Measurements from ENCODE around the gene MAGI2. TPM values are rescaled to one million over a fixed set of nuclear protein-coding genes. Genes with fewer than 3 reads are reported as not detected.

Gene MAGI2
- total RNA-seq, 4 donors from 2014 or later, result 0.98 to 4.8 (median 2.5) TPM

GRCh38 chr7:78417180-78417853 lies 1036.2 kb downstream of the MAGI2 start:
- DNase-seq (ENCODE audit: low spot score in 2 of 2), result no peak
- 68% methylated on average over 4 of the region's 4 CpGs for WGBS
- TF ChIP-seq EP300 (IDR thresholded peaks at IDR 0.05) (no peak), POLR2A (IDR thresholded peaks at IDR 0.05) (no peak)
- Histone ChIP-seq H3K27me3 (no peaks in the 10 kb centered on the region), H3K9me3 (no peaks in the 10 kb centered on the region), H3K4me1 (no peaks in the 10 kb centered on the region), H3K36me3 (no peaks in the 10 kb centered on the region), H3K27ac (no peak overlapping the region), H3K4me3 (no peak overlapping the region)

GRCh38 chr7:78413568-78413967 lies 1039.9 kb downstream of the MAGI2 start:
- no peaks in the 10 kb centered on the region for H3K27me3 ChIP-seq
- no peaks in the 10 kb centered on the region for H3K9me3 ChIP-seq
- WGBS, result 76% methylated on average over 3 of the region's 3 CpGs
- no peak for DNase-seq (ENCODE audit: low spot score in 2 of 2)
- no peak overlapping the region for H3K27ac ChIP-seq
- H3K4me3 ChIP-seq, result no peak overlapping the region
- no peaks in the 10 kb centered on the region for H3K36me3 ChIP-seq
- no peaks in the 10 kb centered on the region for H3K4me1 ChIP-seq
- no peak for TF ChIP-seq POLR2AphosphoS5 (IDR thresholded peaks at IDR 0.05)
- no peak for TF ChIP-seq POLR2A (IDR thresholded peaks at IDR 0.05)
- TF ChIP-seq EP300 (IDR thresholded peaks at IDR 0.05), result no peak
- TF ChIP-seq CTCF (IDR thresholded peaks at IDR 0.05), result no peak

DNA sequence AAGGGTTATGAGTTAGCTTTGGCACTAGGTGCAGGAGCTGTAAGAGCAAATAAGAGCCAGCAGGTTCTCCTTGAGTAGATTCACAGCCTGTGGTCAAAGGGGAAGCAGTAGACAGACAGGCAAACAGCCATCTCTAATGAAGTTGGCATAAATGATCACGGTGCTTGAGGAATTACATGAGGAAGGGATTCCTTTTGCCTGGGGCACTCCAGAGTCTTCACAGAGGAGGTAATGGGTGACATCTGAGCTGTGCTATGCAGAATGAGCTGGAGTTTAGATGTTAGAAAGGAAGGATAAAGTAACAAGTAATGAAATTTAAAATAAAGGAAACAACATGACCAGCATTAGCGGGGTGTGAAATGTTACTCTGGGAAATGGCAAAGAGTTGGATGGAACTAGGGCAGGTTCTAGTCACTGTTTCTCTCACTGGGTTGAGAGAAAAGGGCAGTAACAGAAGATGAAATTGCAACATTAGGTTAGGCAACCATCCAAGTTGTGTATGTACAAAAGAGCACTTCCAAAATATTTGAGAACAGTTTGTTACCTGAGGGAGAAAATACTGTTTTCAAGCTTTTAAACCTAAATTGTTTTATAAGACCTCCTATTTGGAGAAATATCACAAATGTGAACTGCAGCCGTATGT lies 1041.1 kb downstream of the MAGI2 start:
- no peak for DNase-seq (ENCODE audit: low spot score in 2 of 2)
- TF ChIP-seq CTCF (IDR thresholded peaks at IDR 0.05) (no peak), EP300 (IDR thresholded peaks at IDR 0.05) (no peak), POLR2A (IDR thresholded peaks at IDR 0.05) (no peak), POLR2AphosphoS5 (IDR thresholded peaks at IDR 0.05) (no peak)
- Histone ChIP-seq H3K4me3 (no peak overlapping the region), H3K36me3 (no peaks in the 10 kb centered on the region), H3K27ac (no peak overlapping the region), H3K4me1 (no peaks in the 10 kb centered on the region), H3K27me3 (no peaks in the 10 kb centered on the region), H3K9me3 (no peaks in the 10 kb centered on the region)
- 64% methylated on average over 3 of the region's 3 CpGs for WGBS

DNA sequence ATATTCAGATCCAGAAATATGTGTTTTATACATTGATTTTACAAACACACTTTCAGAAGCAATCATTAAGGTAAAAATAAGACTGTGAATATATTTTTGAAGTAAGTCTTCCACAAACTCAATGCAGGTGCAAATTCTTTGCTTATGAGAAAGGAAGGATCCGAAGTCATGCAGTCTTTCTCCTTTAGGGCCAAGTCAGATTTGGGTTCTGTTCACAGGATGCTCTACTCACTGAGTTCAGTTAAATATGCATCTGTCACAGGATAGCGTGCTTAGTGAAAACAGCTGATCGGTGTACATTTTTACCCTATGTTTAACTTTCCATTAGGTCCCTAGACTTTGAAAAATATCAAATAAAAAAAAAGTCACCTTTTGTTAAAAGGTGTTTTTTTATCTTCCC lies 1046.4 kb downstream of the MAGI2 start:
- Histone ChIP-seq H3K36me3 (no peaks in the 10 kb centered on the region), H3K9me3 (no peaks in the 10 kb centered on the region), H3K4me1 (no peaks in the 10 kb centered on the region), H3K27me3 (no peaks in the 10 kb centered on the region), H3K27ac (no peak overlapping the region), H3K4me3 (no peak overlapping the region)
- WGBS, result 85% methylated on average over 3 of the region's 3 CpGs
- DNase-seq (ENCODE audit: low spot score in 2 of 2), result no peak
- TF ChIP-seq POLR2AphosphoS5 (IDR thresholded peaks at IDR 0.05) (no peak), CTCF (IDR thresholded peaks at IDR 0.05) (no peak), POLR2A (IDR thresholded peaks at IDR 0.05) (no peak), EP300 (IDR thresholded peaks at IDR 0.05) (no peak)

GRCh38 chr7:78406531-78406930 lies 1046.9 kb downstream of the MAGI2 start:
- H3K27me3 ChIP-seq, result no peaks in the 10 kb centered on the region
- TF ChIP-seq EP300 (IDR thresholded peaks at IDR 0.05) (no peak), POLR2A (IDR thresholded peaks at IDR 0.05) (no peak), POLR2AphosphoS5 (IDR thresholded peaks at IDR 0.05) (no peak), CTCF (IDR thresholded peaks at IDR 0.05) (no peak)
- no peaks in the 10 kb centered on the region for H3K4me1 ChIP-seq
- no peak overlapping the region for H3K27ac ChIP-seq
- no peak for DNase-seq (ENCODE audit: low spot score in 2 of 2)
- H3K9me3 ChIP-seq, result no peaks in the 10 kb centered on the region
- no peaks in the 10 kb centered on the region for H3K36me3 ChIP-seq
- H3K4me3 ChIP-seq, result no peak overlapping the region

Data from suprapubic skin (tissue), 4 donors.